Lung microvascular endothelial cell (primary cell): Measurements from ENCODE around the gene TPTE. TPM values are rescaled to one million over a fixed set of nuclear protein-coding genes. Genes with fewer than 3 reads are reported as not detected.
"Not testable (repeated sequence)": the region's sequence is repeated elsewhere in the genome, so short reads cannot be mapped to it uniquely, and the experiment has no call there.

Source experiments
- DNase-seq, 2 donors: peaks; one replicate each; pipeline versions ENCODE4 v3.0.0 to v3.0.0-alpha.2; 2010; ENCODE audit warnings: low read depth in 2 of 2
- total RNA-seq: library from RNA; depleted of rRNA; stranded (reverse); fragments of >200 nt; gene quantifications from 2 replicates; pipeline ENCODE4 v1.2.1, GENCODE V29; 2014

Gene TPTE
- not detected in 2 replicates for total RNA-seq

DNA sequence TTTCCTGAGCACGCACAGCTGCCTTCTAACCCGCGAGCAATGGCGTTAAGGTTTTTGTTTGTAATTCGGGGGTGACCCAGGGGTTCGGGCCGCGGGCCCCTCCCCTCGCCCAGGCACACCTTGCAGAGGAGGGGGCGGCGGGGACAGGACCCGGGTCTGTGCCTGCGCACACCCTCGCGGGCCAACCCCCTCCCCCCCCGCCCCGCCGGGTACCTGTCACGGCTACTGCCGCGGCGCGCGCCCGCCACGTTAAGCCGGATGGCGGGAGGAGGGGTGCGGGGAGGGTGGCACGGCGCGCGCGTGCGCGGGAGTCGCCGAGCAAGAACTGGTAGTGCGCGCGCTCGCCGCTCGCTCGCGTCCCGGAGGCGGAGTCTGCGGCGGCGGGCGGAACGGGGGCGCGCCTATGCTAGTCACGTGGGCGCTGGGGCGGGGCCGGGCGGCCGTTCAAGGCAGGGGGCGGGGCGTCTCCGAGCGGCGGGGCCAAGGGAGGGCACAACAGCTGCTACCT is at the start of gene TPTE:
TPTE (plus strand) TSS at position 493 of the 508 bp plus-strand sequence. CDS start 17,141 bp downstream, outside the sequence.
- DNase-seq, result no peak

DNA sequence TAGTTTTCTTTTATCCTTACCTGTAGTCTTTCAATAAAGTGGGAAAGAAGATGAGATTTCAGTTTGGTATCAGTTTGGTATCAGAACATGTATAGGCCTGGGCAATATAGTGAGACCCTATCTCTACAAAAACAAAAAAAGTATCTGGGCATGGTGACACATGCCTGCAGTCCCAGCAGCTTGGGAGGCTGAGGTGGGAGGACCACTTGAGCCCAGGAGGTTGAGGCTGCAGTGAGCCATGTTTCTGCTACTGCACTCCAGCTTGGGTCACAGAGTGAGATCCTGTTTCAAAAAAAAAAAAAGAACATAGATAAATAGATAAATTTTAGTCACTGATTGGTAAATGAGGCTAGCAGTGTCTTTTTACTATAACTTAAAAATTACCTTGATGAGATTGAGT is 49.4 kb upstream of the TPTE start:
- DNase-seq, result not testable (repeated sequence)

- DNase-seq, result not testable (repeated sequence)
Observed at GRCh38 chr21:10477794-10478193, 43.6 kb upstream of the TPTE start.

DNA sequence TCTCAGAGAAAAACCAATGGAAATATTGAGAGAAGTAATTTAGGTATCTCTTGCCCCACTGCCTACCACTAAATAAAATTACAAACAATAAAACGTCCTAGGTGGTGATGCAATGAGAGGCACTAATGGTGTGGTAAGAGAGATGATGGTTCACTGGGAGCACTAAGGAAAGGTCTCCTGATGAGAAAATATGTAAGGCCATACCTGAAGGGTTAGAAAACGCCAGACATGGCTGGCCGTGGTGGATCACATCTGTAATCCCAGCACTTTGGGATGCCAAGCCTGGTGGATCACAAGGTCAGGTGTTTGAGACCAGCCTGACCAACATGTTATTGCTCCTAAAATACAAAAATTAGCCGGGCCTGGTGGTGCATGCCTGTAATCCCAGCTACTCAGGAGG is 41.5 kb upstream of the TPTE start:
- DNase-seq, result not testable (repeated sequence)

- not testable (repeated sequence) for DNase-seq
Observed at GRCh38 chr21:10484864-10485263, 36.5 kb upstream of the TPTE start.

- not testable (repeated sequence) for DNase-seq
Observed at GRCh38 chr21:10490453-10490852, 30.9 kb upstream of the TPTE start.

DNA sequence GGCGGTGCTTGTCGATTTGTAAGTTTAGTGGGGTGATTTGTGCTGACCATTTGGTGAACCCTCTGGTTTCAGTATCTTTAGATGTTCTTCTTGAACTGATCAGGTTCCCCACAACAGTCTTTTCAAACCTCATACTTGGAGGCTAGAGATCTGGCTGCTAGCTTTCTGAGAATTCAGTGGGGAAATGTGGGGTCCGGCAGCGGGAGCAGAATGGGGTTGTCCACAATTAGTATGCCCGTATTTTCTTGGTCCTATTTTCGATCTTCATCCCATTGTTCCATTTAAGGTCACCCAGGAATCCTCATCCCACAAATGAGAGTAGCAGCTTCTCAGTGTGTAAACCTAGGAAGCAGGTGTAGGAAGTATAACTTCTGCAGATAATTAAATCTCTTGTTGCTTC is 10.3 kb upstream of the TPTE start:
- DNase-seq, result no peak

- DNase-seq, result not testable (repeated sequence)
Observed at GRCh38 chr21:10516889-10517288, 4.5 kb upstream of the TPTE start.

GRCh38 chr21:10517904-10518303 is 3.5 kb upstream of the TPTE start:
- not testable (repeated sequence) for DNase-seq

DNA sequence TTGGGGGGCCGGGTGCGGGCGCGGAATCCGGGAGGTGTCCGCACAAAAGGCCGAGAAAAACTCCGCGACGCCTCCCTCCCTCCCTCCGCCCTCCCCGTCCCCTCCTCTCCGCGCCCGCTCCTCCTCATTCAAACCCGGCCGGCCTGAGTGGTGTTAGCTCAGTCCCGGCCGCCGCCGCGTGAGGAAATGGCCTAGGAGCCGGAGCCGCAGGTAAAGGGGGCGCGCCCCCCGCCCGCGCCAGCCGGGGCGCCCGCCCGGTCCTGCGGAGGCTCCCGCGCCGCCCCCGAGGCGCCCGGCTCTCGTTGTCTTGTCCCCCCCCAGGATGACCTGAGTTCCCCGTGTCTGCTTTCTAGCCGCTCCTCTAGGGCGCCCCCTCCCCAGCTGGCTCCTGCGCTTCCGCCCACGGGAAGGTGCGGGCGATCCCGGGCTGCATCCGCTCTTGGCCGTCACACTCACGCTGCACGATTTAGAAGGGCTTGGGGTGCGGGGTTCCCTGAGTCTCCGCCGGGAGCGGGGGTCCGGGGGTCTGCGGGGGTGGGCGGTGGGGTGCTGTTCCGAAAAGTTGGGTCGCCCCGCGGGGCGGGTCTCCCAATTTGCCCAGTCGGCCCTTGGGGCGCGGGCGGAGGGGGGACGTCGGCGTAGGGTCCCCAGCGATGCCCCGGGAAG is 585 bp downstream of the TPTE start:
- not testable (repeated sequence) for DNase-seq

DNA sequence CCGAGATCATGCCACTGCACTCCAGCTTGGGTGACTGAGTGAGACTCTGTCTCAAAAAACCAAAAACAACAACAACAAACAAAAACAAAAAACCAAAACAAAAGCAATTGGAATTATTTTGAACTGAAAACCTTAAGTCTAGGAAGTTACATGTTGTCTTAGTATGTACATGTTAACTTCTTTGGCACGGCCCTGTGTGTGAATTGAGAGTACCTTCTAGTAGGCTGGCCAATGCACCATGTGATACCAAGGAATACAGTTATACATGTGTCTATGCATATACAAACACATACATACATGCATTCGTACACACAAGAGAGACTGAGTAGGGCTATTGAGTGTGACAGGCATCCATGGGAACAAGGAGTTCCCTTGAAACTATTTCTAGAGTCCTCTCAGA is 18.6 kb downstream of the TPTE start:
- no peak for DNase-seq

DNA sequence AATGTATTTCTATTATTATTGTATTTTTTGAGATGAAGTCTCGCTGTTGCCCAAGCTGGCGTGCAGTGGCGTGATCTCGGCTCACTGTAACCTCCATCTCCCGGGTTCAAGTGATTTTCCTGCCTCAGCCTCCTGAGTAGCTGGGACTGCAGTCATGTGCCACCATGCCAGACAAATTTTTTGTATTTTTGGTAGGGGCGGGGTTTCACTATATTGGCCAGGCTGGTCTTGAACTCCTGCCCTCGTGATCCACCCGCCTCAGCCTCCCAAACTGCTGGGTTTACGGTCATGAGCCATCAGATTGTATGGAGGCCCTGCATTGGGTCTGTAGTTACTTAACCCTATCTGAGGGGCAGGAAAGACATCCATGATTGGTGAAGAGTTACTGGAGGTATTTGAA is 23.0 kb downstream of the TPTE start:
- not testable (repeated sequence) for DNase-seq

- not testable (repeated sequence) for DNase-seq
Observed at GRCh38 chr21:10547868-10548267, 26.5 kb downstream of the TPTE start.

DNA sequence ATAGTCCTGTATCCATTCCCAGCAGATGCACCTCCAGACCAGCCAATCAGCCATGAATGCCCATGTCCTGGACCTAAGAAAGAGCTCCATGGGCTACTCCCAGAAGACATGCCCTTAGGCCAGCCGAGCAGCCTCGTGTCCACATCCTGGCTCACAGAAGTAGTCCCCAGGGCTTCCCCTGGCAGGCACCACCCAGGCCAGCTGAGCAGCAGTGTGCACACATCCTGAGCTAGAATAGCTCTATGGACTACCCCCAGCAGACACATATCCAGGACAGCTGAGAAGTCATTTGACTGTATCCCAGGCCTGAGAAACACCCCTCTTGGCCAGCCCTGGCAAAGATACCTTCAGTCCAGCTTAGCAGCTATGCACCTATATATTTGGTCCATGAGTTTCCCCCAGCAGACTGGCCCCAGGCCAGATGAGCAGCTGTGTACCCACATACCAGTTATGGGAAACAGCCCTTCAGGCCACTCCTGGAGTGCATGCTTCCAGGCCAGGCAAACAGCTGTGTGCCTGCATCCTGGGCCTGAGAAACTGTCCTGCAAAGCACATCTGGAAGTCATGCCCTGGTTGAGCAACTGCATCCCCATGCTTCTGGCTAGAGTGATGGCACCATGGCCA is 27.1 kb downstream of the TPTE start:
- not testable (repeated sequence) for DNase-seq

- not testable (repeated sequence) for DNase-seq
Observed at GRCh38 chr21:10570803-10571202, 49.4 kb downstream of the TPTE start.

GRCh38 chr21:10574531-10575310 is 53.3 kb downstream of the TPTE start:
- DNase-seq, result not testable (repeated sequence)

GRCh38 chr21:10575311-10575667 is 53.9 kb downstream of the TPTE start:
- DNase-seq, result no peak

DNA sequence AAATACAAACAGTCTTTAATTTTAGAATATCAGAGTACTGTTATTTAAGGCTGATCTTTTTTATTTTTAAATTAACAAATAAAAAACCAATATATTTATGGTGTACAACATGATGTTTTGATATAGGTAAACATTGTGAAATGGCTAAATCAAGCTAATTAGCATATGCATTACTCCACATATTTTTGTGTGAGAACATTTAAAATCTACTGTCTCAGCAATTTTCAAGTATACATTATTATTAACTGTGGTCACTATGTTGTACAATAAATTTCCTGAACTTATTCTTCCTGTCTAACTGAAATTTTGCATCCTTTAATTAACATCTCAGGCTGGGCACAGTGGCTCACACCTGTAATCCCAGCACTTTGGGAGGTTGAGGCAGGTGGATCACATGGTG is 57.5 kb downstream of the TPTE start:
- DNase-seq, result not testable (repeated sequence)

GRCh38 chr21:10589115-10589514 is 67.7 kb downstream of the TPTE start:
- DNase-seq, result not testable (repeated sequence)

DNA sequence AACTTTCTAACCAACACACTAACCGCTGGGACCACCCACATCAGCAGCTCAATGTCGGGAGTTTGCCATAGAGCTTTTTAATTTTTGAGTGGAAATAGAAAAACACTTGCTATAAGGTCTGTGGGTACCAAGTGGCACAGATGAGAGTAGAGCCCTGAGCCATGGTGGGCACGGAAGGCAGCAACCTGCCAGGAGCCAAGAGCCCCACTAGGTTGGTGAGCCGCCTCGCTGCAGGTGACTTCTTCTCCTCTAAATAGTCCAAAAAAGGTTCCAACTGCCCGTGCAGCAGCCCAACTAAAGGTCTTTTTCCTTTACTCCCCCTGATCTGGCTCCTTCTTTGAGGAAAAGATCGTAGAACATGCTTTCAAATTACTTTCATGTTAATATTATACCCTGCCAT is 85.7 kb downstream of the TPTE start:
- not testable (repeated sequence) for DNase-seq

DNA sequence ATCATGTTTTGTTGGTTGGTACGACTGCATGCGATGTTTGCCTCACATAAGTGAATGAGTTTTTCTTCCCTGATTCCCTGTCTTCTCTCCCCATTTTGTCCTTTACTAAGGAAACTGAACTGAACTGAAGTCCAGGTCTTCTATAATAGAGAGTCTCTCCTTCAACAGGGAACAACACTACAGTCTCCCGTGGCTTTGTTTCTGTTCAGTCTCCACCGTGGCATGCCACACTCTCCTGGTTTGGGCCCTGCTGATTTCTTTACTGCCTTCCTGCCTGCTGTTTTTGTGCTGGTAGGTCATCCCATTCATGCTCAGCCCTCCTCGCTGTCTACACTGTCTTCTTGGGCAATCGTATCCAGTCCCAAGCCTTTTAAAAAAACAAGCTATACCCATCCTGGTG is 92.9 kb downstream of the TPTE start:
- DNase-seq, result not testable (repeated sequence)

DNA sequence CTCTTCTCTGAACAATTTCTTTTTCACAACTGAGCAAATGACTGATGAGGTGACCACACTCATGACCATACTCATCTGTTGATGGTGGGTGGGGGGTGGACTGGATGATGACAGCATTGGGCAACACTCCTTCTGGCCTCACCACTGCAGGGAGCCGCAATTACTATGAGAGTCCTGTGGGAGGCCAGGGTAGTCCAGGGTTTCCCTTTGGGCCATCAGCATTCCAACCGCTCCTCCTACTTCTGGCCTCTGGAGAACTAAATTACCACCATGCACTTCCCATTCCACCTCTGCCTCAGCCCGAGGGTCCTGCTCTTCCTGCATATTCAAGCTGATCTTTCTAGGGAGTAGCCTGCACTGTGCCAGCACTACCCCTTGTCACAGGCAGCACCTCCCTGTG is 94.7 kb downstream of the TPTE start:
- not testable (repeated sequence) for DNase-seq
